ENCODE measurements around the gene SLC22A4. TPM values are rescaled to one million over a fixed set of nuclear protein-coding genes. Genes with fewer than 3 reads are reported as not detected.

The SLC22A4 gene
- total and polyA plus RNA-seq, 2 of the 8 experiments (the other 6 are each of a cell fraction or from before 2014, with no cell fraction given) = 0.45 to 0.60 TPM

GRCh38 chr5:132358775-132359174 lies 64.6 kb downstream of the SLC22A4 start (continued):
- TF ChIP-seq CHD7 (IDR thresholded peaks at IDR 0.05; ENCODE audit: insufficient replicate concordance, low read length) = no peak
- TF ChIP-seq SIX5 (IDR thresholded peaks at IDR 0.05; ENCODE audit: low read depth, low read length) = no peak
- no peak for TF ChIP-seq SIRT6 (IDR thresholded peaks at IDR 0.05; ENCODE audit: low read length)
- no peak for TF ChIP-seq SP4 (IDR thresholded peaks at IDR 0.05; ENCODE audit: low read length)
- TF ChIP-seq CTCF (IDR thresholded peaks at IDR 0.05; ENCODE audit: control extremely low read depth in 1 of 3, insufficient read depth in 1 of 3, low read depth in 1 of 3, low read length in 3 of 3) = no peak
- no peak for TF ChIP-seq MAX (IDR thresholded peaks at IDR 0.05)
- TF ChIP-seq EP300 (IDR thresholded peaks at IDR 0.05; ENCODE audit: borderline replicate concordance in 1 of 2, low read depth in 2 of 2, low read length in 2 of 2) = no peak
- no peak for TF ChIP-seq RFX5 (IDR thresholded peaks at IDR 0.05; ENCODE audit: borderline replicate concordance, low read depth, low read length)
- no peak for TF ChIP-seq TAF1 (IDR thresholded peaks at IDR 0.05; ENCODE audit: low read depth, low read length)

All from H1 (cell line).